GM10266 (cell line): ENCODE measurements around the gene ARHGEF18.
"Not testable (repeated sequence)": the region's sequence is repeated elsewhere in the genome, so short reads cannot be mapped to it uniquely, and the experiment has no call there.

Experiments used
- DNase-seq: peaks from one replicate; pipeline ENCODE4 v3.0.0; 2012; ENCODE audit errors: extremely low spot score
- TF ChIP-seq, protein P1 (sequence below): IDR thresholded peaks from 2 replicates; pipeline ENCODE4 v1.5.1; 2012; ENCODE audit warnings: mild to moderate bottlenecking, low read depth; ENCODE audit not compliant: control insufficient read depth, insufficient read depth; ENCODE audit errors: missing control alignments

Gene ARHGEF18

DNA sequence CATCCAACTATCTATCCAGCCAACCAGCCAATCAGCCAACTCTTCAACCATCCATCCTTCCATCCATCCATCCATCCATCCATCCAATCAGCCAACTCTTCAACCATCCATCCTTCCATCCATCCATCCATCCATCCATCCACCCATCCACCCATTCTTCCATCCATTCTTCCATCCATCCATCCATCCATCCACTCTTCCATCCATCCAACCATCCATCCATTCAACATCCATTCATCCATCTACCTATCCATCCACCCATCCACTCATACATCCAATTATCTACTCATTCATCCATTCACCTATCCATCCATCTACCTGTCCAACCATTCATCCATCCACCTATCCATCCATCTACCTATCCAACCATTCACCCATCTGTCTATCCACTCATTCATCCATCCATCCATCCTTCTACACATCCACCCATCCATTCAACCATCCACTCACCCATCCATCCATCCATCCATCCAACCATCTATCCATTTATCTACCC is 9.4 kb downstream of the ARHGEF18 start:
- TF ChIP-seq, protein P1, sequence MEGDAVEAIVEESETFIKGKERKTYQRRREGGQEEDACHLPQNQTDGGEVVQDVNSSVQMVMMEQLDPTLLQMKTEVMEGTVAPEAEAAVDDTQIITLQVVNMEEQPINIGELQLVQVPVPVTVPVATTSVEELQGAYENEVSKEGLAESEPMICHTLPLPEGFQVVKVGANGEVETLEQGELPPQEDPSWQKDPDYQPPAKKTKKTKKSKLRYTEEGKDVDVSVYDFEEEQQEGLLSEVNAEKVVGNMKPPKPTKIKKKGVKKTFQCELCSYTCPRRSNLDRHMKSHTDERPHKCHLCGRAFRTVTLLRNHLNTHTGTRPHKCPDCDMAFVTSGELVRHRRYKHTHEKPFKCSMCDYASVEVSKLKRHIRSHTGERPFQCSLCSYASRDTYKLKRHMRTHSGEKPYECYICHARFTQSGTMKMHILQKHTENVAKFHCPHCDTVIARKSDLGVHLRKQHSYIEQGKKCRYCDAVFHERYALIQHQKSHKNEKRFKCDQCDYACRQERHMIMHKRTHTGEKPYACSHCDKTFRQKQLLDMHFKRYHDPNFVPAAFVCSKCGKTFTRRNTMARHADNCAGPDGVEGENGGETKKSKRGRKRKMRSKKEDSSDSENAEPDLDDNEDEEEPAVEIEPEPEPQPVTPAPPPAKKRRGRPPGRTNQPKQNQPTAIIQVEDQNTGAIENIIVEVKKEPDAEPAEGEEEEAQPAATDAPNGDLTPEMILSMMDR = no peak
- no peak for DNase-seq

DNA sequence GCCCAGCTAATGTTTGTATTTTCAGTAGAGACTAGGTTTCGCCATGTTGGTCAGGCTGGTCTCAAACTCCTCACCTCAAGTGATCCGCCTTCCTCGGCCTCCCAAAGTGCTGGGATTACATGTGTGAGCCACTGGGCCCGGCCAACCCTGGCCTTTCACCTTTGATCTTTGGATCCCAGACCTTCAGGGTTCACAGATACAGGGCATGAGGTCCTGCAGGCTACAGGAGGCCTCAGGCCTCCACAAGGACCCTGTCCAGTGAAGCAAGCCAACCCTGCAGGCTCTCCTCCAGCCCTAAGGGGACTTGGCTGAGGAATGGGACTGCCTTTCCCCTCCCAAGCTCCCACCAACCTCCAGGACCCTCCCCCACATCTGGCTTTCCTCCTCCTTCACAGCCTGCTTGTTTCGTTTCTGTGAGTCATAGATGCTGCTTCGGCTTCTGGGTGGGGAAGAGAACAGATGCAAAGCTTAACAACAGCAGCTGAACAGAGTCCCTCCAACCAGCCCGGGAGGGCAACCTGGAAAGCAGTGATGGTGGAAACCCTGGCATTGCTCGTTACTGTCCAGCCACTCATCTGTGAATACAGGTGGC is 11.8 kb downstream of the ARHGEF18 start:
- TF ChIP-seq, protein P1 = no peak
- DNase-seq = no peak

DNA sequence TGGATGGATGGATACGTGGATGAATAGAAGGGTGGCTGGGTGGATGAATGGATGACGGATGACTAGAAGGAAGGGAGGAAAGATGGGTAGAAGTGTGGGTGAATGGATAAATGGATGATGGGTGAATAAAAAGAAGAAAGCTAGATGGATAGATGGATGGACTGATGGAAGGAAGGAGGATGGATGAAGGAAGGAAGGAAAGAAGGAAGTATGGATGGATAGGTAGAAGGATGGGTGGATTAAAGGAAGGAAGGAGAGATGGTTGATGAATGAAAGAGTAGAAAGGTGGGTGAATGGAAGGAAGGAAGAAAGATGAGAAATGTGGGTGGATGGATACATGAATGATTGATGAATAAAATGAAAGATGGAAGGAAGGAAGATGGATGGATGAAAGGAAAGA is 14.5 kb downstream of the ARHGEF18 start:
- TF ChIP-seq, protein P1 = no peak
- DNase-seq = no peak

DNA sequence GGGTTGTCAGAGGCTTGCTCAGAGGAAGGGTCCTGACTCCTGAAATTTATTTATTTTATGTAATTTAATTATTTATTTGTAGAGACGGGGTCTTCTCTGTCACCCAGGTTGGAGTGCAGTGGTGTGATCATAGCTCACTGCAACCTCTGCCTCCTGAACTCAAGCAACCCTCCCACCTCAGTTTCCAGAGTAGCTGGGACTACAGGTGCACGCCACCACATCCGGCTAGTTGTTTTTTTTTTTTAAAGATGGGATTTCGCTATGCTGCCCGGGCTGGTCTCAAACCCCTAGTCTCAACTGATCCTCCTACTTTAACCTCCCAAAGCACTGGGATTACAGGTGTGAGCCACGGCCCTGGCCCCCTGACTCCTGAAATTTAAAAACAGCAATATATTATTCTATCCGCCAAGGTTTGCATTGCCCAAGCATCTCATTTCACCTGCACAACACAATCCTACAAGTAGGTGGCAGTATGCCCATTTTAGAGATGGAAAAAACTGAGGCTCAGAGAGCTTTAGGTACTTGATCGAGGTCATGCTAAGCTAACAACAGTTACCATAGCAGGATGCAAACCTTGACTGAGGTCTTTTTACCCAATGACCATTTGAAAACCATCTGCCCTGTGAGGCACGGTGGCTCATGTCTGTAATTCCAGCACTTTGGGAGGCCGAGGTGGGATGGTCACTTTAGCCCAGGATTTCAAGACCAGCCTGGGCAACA is 18.1 kb downstream of the ARHGEF18 start:
- peak; percentile 67 for DNase-seq
- TF ChIP-seq, protein P1 = peak; percentile 46

DNA sequence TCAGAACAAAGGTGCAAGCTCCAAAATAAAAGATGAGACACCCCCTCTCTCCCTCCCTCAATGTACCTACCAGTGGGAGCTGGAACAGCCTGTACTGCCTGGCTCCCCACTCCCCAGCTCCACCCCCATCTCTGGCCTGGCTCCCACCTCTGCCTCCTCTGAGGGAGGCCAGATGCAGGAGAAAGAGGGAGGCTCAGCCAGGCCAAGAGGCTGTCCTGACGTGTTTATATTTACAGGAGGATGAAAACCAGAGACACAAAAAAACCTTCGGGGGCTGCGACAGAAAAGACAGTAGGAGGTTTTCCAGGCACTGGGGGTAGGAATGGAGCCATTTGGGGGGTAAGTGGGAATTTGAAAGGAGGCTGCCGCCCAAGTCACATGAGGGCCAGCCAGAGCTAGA is 19.7 kb downstream of the ARHGEF18 start:
- no peak for DNase-seq
- TF ChIP-seq, protein P1 = no peak

DNA sequence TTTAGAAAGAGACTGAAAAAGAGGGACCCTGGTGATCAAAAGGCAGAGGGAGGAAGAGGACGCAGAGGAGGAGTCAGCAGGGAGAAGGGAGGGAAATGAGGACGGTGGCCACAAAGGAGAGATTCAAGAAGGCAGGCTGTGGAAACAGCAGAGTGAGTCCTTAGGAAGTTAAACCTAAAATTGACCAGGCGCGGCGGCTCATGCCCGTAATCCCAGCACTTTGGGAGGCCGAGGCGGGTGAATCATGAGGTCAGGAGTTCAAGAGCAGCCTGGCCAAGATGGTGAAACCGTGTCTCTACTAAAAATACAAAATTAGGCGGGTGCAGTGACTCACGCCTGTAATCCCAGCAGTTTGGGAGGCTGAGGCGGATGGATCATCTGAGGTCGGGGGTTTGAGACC is 20.1 kb downstream of the ARHGEF18 start:
- not testable (repeated sequence) for DNase-seq

DNA sequence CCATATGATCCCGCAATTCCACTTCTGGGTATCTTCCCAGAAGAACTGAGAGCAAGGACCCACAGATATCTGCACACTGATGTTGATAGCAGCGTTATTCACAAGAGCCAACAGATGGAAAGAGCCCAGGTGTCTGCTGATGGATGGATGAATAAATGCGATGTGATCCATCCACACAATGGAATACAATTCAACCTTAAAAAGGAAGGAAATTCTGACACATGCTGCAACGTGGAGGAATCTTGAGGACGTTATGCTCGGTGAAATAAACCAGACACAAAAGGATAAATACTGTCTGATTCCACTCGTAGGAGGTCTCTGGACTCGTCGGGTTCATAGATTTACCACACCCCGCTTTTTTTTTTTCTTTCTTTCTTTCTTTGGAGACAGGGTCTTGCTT is 21.8 kb downstream of the ARHGEF18 start:
- no peak for DNase-seq
- TF ChIP-seq, protein P1 = no peak
